GM12878 (cell line): ENCODE measurements around the gene PPP1R37. TPM values are rescaled to one million over a fixed set of nuclear protein-coding genes. Genes with fewer than 3 reads are reported as not detected.

ENCODE experiments used
- ATAC-seq: fragments of 200-7000 bp; cut with Tn5 transposase; 3 replicates; pipeline ENCODE4 v1.9.1; 2020; ENCODE audit warnings: mild to moderate bottlenecking, moderate library complexity
- BruUV-seq: library from RNA; stranded (reverse); fragments of 400-500 nt; replicated peaks from 2 replicates; lab custom pipeline; 2021; lab: Mats Ljungman, UMichigan
- CTCF ChIA-PET: fragments of 300-600 bp; sonication (Branson Sonifier 250); formaldehyde crosslinking; extraction: SDS; loops from one replicate; lab custom pipeline; 2021; ENCODE audit warnings: inconsistent platforms; lab: Yijun Ruan, JAX
- POLR2A ChIA-PET: fragments of 350-600 bp; formaldehyde crosslinking; extraction: SDS; loops from one replicate; lab custom pipeline; 2021; ENCODE audit warnings: inconsistent platforms; lab: Charles Lee
- RAD21 ChIA-PET: fragments of 300-600 bp; sonication (Branson Sonifier 250); formaldehyde crosslinking; loops from one replicate; lab custom pipeline; 2023; ENCODE audit warnings: antibody characterized with exemption; ENCODE audit not compliant: unreplicated experiment; lab: Charles Lee
- SMC1A ChIA-PET: fragments of 300-600 bp; sonication (Branson Sonifier 250); formaldehyde crosslinking; loops from one replicate; lab custom pipeline; 2023; ENCODE audit not compliant: unreplicated experiment, uncharacterized antibody; lab: Charles Lee
- DNase-seq: peaks from one replicate; pipeline ENCODE4 v3.0.0-alpha.2; 2011; ENCODE audit warnings: low read depth, low spot score
- FAIRE-seq: peaks from 3 replicates; lab custom pipeline; 2011; peaks lifted over from hg19 to GRCh38; lab: Jason Lieb, UNC
- H2AFZ ChIP-seq: 2 replicates; pipeline ENCODE4 v1.6.0; 2011; ENCODE audit warnings: low read depth, low read length, control low read depth; ENCODE audit not compliant: control insufficient read depth
- H3K27ac ChIP-seq: 2 replicates; pipeline ENCODE4 v1.5.1; 2011; ENCODE audit warnings: control low read depth; ENCODE audit not compliant: control insufficient read depth, insufficient read depth
- H3K27me3 ChIP-seq, 2 experiments: replicated peaks in 1 of 2; 2 replicates each; pipeline versions ENCODE4 v1.6.0 to v1.6.1; 2011; ENCODE audit warnings: low read length in 1 of 2; ENCODE audit not compliant: control insufficient read depth in 2 of 2, insufficient read depth in 2 of 2
- H3K36me3 ChIP-seq, 2 experiments: 2 replicates each; pipeline ENCODE4 v1.5.1; 2011; ENCODE audit warnings: low read length in 1 of 2; ENCODE audit not compliant: control insufficient read depth in 2 of 2, insufficient read depth in 2 of 2
- H3K4me1 ChIP-seq: 2 replicates; pipeline ENCODE4 v1.6.1; 2011; ENCODE audit warnings: mild to moderate bottlenecking, low read length, moderate library complexity, mixed read lengths; ENCODE audit not compliant: control insufficient read depth, insufficient read depth
- H3K4me2 ChIP-seq: 2 replicates; pipeline ENCODE4 v1.6.0; 2011; ENCODE audit warnings: control low read depth; ENCODE audit not compliant: control insufficient read depth, insufficient read depth
- H3K4me3 ChIP-seq: fragments of 200-600 bp; sonication (generic); 2 replicates; pipeline ENCODE4 v1.5.1; 2016
- H3K79me2 ChIP-seq: 2 replicates; pipeline ENCODE4 v1.6.0; 2011; ENCODE audit warnings: low read length; ENCODE audit not compliant: control insufficient read depth, insufficient read depth
- H3K9ac ChIP-seq: 2 replicates; pipeline ENCODE4 v1.8.0; 2011; ENCODE audit warnings: low read length, control low read depth, mixed read lengths; ENCODE audit not compliant: control insufficient read depth, insufficient read depth
- H3K9me3 ChIP-seq: replicated peaks from 3 replicates; pipeline ENCODE4 v1.5.1; 2011; ENCODE audit warnings: mild to moderate bottlenecking, low read length; ENCODE audit not compliant: control insufficient read depth, insufficient read depth
- H4K20me1 ChIP-seq: 2 replicates; pipeline ENCODE4 v1.6.0; 2011; ENCODE audit not compliant: control insufficient read depth, insufficient read depth
- POLR2AphosphoS2 ChIP-seq: IDR thresholded peaks from 2 replicates; pipeline ENCODE4 v1.6.1; 2011; ENCODE audit warnings: low read depth, mild to moderate bottlenecking, low read length, improper control_type of control experiment, moderate library complexity
- RAD21 ChIP-seq: IDR thresholded peaks from 2 replicates; pipeline ENCODE4 v1.6.1; 2011; ENCODE audit warnings: mild to moderate bottlenecking, low read depth, low read length, moderate library complexity; ENCODE audit not compliant: insufficient read depth
- SMC3 ChIP-seq: IDR thresholded peaks from 2 replicates; pipeline ENCODE4 v1.6.1; 2011; ENCODE audit warnings: low read length, improper control_type of control experiment, borderline replicate concordance
- SPI1 ChIP-seq: IDR thresholded peaks from 2 replicates; pipeline ENCODE4 v1.6.1; 2011; ENCODE audit warnings: low read depth, mild to moderate bottlenecking, low read length, moderate library complexity, borderline replicate concordance; ENCODE audit not compliant: insufficient read depth
- ZBTB33 ChIP-seq: fragments of 450-650 bp; IDR thresholded peaks from 2 replicates; pipeline ENCODE4 v1.6.1; 2017; ENCODE audit warnings: mild to moderate bottlenecking
- WGBS: methylation state at CpG from one replicate; pipeline ENCODE4 v1.1.6; 2016; ENCODE audit warnings: low lambda C conversion rate; ENCODE audit not compliant: insufficient replicate concordance, insufficient coverage; ENCODE audit errors: missing lambda C conversion rate; 5-methylcytosine and 5-hydroxymethylcytosine counted together
- in situ Hi-C: fragments of 300-500 bp; cut with MboI; formaldehyde crosslinking; loops from 9 replicates; pipeline ENCODE4 v1.14.3; 2018; ENCODE audit warnings: mixed read lengths
- intact Hi-C: fragments of 100-400 bp; cut with micrococcal nuclease; formaldehyde crosslinking; loops from one replicate; pipeline ENCODE4 v1.14.2; 2022; ENCODE audit not compliant: unreplicated experiment
- polyA plus RNA-seq, 11 experiments: library from polyadenylated mRNA; depleted of rRNA in 4 of 11; unstranded in 6 of 11; stranded (reverse) in 5 of 11; fragments of >200 nt; fragmentation: Nextera tagmentation in 4 of 11; fragmentation: Illumina TruSeq in 1 of 11; extraction: Ambion mirVana in 4 of 11; extraction: Trizol in 1 of 11; gene quantifications; 1 replicate in 1 of 11; 2 replicates in 10 of 11; pipeline versions ENCODE4 v1.2.1 to v1.2.3, GENCODE V29; 2011 to 2016; ENCODE audit warnings: inconsistent platforms in 2 of 11, missing spikeins in 2 of 11, low read depth in 1 of 11
- total RNA-seq, 4 experiments: library from RNA; depleted of rRNA in 3 of 4; stranded (reverse); fragments of >200 nt in 3 of 4; fragmentation: Illumina TruSeq in 1 of 4; extraction: Trizol in 1 of 4; gene quantifications; 2 replicates each; pipeline versions ENCODE4 v1.2.1 to v1.2.3, GENCODE V29; 2013 to 2021

The PPP1R37 gene
- total and polyA plus RNA-seq, 10 of the 15 experiments (the other 5 are each of a cell fraction or from before 2014, with no cell fraction given) = 0.09 to 21.3 (median 5.1) TPM; not detected in 1

- no peak for TF ChIP-seq ZBTB33
- TF ChIP-seq RAD21 = no peak
- no peak for TF ChIP-seq POLR2AphosphoS2
- TF ChIP-seq SPI1 = no peak
Measured at GRCh38 chr19:45113628-45114027, 20.6 kb downstream of the PPP1R37 start (continued).

- H3K9ac ChIP-seq = no peak overlapping the region
- SMC1A ChIA-PET = interaction anchor here (0.7 kb wide), 1 partner anchor 23 kb away, joined by 4 read pairs; no protein-coding TSS in a partner anchor
- TF ChIP-seq SMC3 = no peak
- peak; percentile 23; the same call in 1 of the 2 replicates for TF ChIP-seq SPI1
- ATAC-seq (no peak), DNase-seq (no peak), FAIRE-seq (no peak)
- H3K27me3 ChIP-seq = no peaks in the 10 kb centered on the region
- peak overlapping the region; percentile 10; the same call in 1 of the 2 replicates for H3K27ac ChIP-seq
- no peaks in the 10 kb centered on the region for H3K9me3 ChIP-seq
- H3K36me3 ChIP-seq = peaks cover 0 to 7% of the 10 kb centered on the region in 2 experiments; a peak in 3 of 4 replicates
- no peak overlapping the region for H2AFZ ChIP-seq
- RAD21 ChIA-PET = interaction anchor here (0.5 kb wide), 1 partner anchor 204 kb away, joined by 3 read pairs; no protein-coding TSS in a partner anchor
- intact Hi-C loops (no loop called here), in situ Hi-C loops (no loop called here)
- H4K20me1 ChIP-seq = peaks cover 3% of the 10 kb centered on the region; the same call in 1 of the 2 replicates
- CTCF ChIA-PET = no interaction called here
- POLR2A ChIA-PET = interaction anchor here (0.6 to 1.2 kb wide), 2 partner anchors 21 to 842 kb away, joined by 3 to 4 read pairs; no protein-coding TSS in a partner anchor
- 55% methylated on average over 4 of the region's 4 CpGs for WGBS
- no peak overlapping the region for H3K4me3 ChIP-seq
- H3K4me2 ChIP-seq = no peak overlapping the region
- H3K4me1 ChIP-seq = peaks cover 72% of the 10 kb centered on the region
- no TSS peak for BruUV-seq
- H3K79me2 ChIP-seq = peaks cover 66% of the 10 kb centered on the region
Measured at GRCh38 chr19:45114116-45114515, 21.1 kb downstream of the PPP1R37 start.
